KMS-11 (cell line): ENCODE results near the gene MAP2K1.

Experiments used
- H2AFZ ChIP-seq: fragments of 200-600 bp; sonication (generic); 2 replicates; pipeline ENCODE4 v1.6.1; 2016; ENCODE audit warnings: antibody characterized with exemption, mixed run types, low read depth
- H3K27ac ChIP-seq: fragments of 200-600 bp; sonication (generic); 2 replicates; pipeline ENCODE4 v1.6.1; 2016; ENCODE audit warnings: mild to moderate bottlenecking, mixed run types
- H3K27me3 ChIP-seq: fragments of 200-600 bp; sonication (generic); 2 replicates; pipeline ENCODE4 v1.6.1; 2017; ENCODE audit warnings: mild to moderate bottlenecking, low read depth, mixed run types, moderate library complexity; ENCODE audit not compliant: insufficient read depth
- H3K36me3 ChIP-seq: fragments of 200-600 bp; sonication (generic); 2 replicates; pipeline ENCODE4 v1.6.1; 2017; ENCODE audit warnings: mild to moderate bottlenecking, mixed run types; ENCODE audit not compliant: insufficient read depth
- H3K4me1 ChIP-seq: fragments of 200-600 bp; sonication (generic); 2 replicates; pipeline ENCODE4 v1.6.1; 2016; ENCODE audit warnings: mild to moderate bottlenecking, low read depth, mixed run types; ENCODE audit not compliant: poor library complexity, severe bottlenecking
- H3K4me2 ChIP-seq: fragments of 200-600 bp; sonication (generic); 2 replicates; pipeline ENCODE4 v1.7.0; 2016; ENCODE audit warnings: mild to moderate bottlenecking, mixed run types
- H3K4me3 ChIP-seq: fragments of 200-600 bp; sonication (generic); IDR thresholded peaks from 2 replicates; pipeline ENCODE4 v1.6.1; 2017; ENCODE audit warnings: low read depth, low read length, mixed read lengths; ENCODE audit not compliant: insufficient read depth
- H3K79me2 ChIP-seq: fragments of 200-600 bp; sonication (generic); 2 replicates; pipeline ENCODE4 v1.6.1; 2016; ENCODE audit warnings: low read depth, mixed run types; ENCODE audit not compliant: insufficient read depth
- H3K9ac ChIP-seq: fragments of 200-600 bp; sonication (generic); 2 replicates; pipeline ENCODE4 v1.6.1; 2016; ENCODE audit warnings: mild to moderate bottlenecking, mixed run types
- H4K20me1 ChIP-seq: fragments of 200-600 bp; sonication (generic); 2 replicates; pipeline ENCODE4 v1.6.1; 2016; ENCODE audit warnings: mild to moderate bottlenecking, mixed run types; ENCODE audit not compliant: insufficient read depth
- TF ChIP-seq, protein P1 (sequence below): fragments of 200-600 bp; sonication (generic); conservative IDR thresholded peaks from 2 replicates; pipeline ENCODE4 v1.6.1; 2017; ENCODE audit warnings: low read depth, mild to moderate bottlenecking, antibody characterized with exemption, low read length, moderate library complexity, mixed read lengths

MAP2K1 gene

DNA sequence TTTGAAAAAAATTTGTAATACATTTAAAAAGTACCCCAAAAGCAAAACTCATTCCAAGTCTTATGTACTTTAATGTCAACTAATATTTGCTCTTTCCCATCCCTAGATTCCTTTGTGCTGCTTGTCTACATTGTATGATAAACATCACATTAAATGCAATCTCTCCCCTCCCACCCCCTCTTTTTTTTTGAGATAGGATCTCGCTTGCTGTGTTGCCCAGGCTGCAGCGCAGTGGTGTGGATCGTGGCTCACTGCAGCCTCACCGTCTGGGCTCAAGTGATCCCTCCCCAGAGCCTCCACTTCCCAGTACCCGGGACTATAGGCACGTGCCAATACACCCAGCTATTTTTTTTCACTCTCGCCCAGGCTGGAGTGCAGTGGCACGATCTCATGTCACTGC lies 12.6 kb downstream of the MAP2K1 start:
- Histone ChIP-seq H3K79me2 (peaks cover 46% of the 10 kb centered on the region; the same call in 1 of the 2 replicates), H3K4me1 (peaks cover 34% of the 10 kb centered on the region), H4K20me1 (0 out of 2 replicates have a peak, but pooled peaks cover 6% of the 10 kb centered on the region)

DNA sequence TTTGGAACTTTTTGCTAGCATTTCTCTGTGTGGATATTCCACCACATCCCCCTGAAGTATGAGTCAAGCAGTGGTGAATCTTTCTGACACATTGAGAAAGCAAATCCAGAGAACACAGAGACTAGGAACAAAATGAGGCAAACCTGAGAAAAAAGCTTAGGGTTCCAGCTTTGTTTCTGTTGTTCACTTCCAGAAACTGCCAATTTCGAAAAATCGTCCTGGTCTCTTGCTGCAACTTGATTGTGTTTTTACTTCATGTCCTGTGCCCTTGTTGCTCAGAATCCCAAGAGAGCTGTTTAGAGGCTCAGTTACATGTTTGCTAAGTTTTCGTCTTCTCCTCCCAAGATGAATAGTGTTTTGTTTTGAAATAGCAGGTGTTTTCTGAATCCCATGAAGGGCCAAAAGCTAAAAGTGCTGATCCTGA lies 13.7 kb downstream of the MAP2K1 start:
- Histone ChIP-seq H3K9ac (no peak overlapping the region), H3K36me3 (no peaks in the 10 kb centered on the region), H3K27me3 (no peaks in the 10 kb centered on the region), H3K79me2 (peaks cover 44% of the 10 kb centered on the region; the same call in 1 of the 2 replicates), H3K27ac (no peak overlapping the region), H3K4me1 (peaks cover 25% of the 10 kb centered on the region), H2AFZ (no peak overlapping the region), H4K20me1 (0 out of 2 replicates have a peak, but pooled peaks cover 6% of the 10 kb centered on the region), H3K4me2 (no peak overlapping the region), H3K4me3 (no peak overlapping the region)
- TF ChIP-seq, protein P1, sequence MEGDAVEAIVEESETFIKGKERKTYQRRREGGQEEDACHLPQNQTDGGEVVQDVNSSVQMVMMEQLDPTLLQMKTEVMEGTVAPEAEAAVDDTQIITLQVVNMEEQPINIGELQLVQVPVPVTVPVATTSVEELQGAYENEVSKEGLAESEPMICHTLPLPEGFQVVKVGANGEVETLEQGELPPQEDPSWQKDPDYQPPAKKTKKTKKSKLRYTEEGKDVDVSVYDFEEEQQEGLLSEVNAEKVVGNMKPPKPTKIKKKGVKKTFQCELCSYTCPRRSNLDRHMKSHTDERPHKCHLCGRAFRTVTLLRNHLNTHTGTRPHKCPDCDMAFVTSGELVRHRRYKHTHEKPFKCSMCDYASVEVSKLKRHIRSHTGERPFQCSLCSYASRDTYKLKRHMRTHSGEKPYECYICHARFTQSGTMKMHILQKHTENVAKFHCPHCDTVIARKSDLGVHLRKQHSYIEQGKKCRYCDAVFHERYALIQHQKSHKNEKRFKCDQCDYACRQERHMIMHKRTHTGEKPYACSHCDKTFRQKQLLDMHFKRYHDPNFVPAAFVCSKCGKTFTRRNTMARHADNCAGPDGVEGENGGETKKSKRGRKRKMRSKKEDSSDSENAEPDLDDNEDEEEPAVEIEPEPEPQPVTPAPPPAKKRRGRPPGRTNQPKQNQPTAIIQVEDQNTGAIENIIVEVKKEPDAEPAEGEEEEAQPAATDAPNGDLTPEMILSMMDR, result no peak

More for the DNA sequence above, 12.6 kb downstream of the MAP2K1 start:
- Histone ChIP-seq H3K4me2 (no peak overlapping the region), H3K36me3 (no peaks in the 10 kb centered on the region), H2AFZ (no peak overlapping the region), H3K27me3 (no peaks in the 10 kb centered on the region), H3K27ac (no peak overlapping the region), H3K9ac (no peak overlapping the region), H3K4me3 (no peak overlapping the region)
- TF ChIP-seq, protein P1, result no peak

DNA sequence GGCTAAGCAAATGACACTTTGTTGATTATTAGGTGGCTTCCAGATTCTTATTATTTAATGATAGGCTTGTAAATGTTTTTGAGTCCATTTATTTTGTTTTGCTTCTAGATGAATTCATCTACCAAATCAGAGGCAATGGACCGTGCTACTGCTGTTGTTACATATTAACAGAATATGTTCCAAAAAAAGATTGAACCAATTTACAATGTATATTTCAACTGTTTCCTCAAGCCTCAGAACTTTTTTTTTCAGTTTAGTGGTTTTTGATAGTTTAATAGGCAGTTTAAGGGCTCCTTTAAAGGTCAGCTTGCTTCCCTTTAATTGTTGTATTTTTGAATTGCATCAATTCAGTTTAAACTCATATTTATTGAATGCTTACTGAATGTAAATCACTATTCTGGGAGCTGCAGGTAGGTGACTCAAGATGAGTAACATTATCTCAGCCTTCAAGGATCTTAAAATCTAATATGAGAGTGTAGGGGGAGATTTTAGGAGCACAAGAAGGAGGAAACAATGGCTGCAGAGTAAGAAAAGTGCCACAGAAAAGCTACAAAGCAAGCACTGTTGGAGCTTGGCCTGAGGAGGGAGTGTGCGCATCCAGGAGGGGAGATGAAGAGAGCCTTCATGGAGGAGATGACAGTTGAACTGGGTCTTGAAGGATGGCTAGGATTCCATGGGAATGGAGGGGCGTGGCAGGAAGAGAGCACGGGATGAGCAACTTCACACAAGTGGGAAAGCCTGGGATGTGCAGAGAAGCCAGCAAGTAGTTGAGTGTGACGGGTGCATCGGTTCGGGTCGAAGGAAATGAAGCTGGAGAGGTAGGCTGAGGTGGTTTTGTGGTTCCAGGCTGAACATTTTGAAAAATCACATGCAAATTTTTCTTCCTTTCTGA lies 14.7 kb downstream of the MAP2K1 start:
- H4K20me1 ChIP-seq, result 0 out of 2 replicates have a peak, but pooled peaks cover 6% of the 10 kb centered on the region
- H3K9ac ChIP-seq, result no peak overlapping the region
- TF ChIP-seq, protein P1, result no peak
- peaks cover 43% of the 10 kb centered on the region; the same call in 1 of the 2 replicates for H3K79me2 ChIP-seq
- H3K4me2 ChIP-seq, result no peak overlapping the region
- no peak overlapping the region for H3K4me3 ChIP-seq
- H2AFZ ChIP-seq, result no peak overlapping the region
- H3K4me1 ChIP-seq, result peaks cover 21% of the 10 kb centered on the region
- H3K36me3 ChIP-seq, result no peaks in the 10 kb centered on the region
- no peak overlapping the region for H3K27ac ChIP-seq
- no peaks in the 10 kb centered on the region for H3K27me3 ChIP-seq

DNA sequence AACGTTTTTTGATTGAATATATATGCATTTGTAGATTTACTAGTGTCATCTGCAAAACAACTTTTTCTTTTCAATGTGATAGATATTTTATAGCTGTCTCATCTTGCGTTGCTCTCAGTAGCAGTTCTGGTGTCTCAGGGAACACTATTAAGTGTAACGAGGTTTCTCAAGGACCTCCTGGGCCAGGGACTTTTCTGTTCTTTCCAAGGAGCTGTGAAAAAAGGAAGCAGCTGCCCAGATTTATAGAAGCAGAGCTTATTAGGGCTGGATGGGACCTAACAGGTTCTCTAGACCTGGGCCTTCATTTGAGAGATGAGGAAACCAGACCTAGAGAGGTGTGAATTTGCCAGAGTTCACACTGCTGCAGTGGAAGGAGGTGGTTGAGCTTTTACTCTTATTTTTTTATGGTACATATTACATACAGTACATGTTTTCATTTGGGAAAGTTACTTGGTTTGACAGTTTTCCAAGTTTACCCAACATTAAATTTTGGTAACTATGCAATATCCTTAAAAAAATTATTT lies 16.1 kb downstream of the MAP2K1 start:
- Histone ChIP-seq H3K27me3 (no peaks in the 10 kb centered on the region), H3K27ac (no peak overlapping the region), H3K79me2 (peaks cover 43% of the 10 kb centered on the region; the same call in 1 of the 2 replicates), H3K36me3 (no peaks in the 10 kb centered on the region), H3K4me2 (no peak overlapping the region), H4K20me1 (peaks cover 6% of the 10 kb centered on the region; the same call in 1 of the 2 replicates), H3K4me3 (no peak overlapping the region), H3K4me1 (peaks cover 21% of the 10 kb centered on the region), H3K9ac (no peak overlapping the region), H2AFZ (no peak overlapping the region)
- TF ChIP-seq, protein P1, result no peak
